Heart left ventricle (tissue), 13 donors: ENCODE data around the gene SETD3.

ENCODE experiments used
- POLR2A ChIP-seq, 2 donors: fragments of 450-650 bp; IDR thresholded peaks; one replicate each; pipeline ENCODE4 v1.6.1; 2017; ENCODE audit warnings: antibody characterized with exemption in 2 of 2, mild to moderate bottlenecking in 2 of 2, moderate library complexity in 2 of 2
- TF ChIP-seq, protein P1 (sequence below), 12 donors: fragments of 200-600 bp; sonication (generic) in 4 of 12; IDR thresholded peaks; one replicate each; pipeline versions ENCODE4 v1.5.0 to v1.8.0; 2018 to 2022; ENCODE audit warnings: antibody characterized with exemption in 12 of 12, mild to moderate bottlenecking in 5 of 12
- donor health status: ischemic (EF 13 %, LVEDD 7.1; RV severe dilation, severe dysfunction).
- donor health status: DM: no; HTN: yes; CAD: no.
- donor health status: DM: no; HTN: no; CAD: no.
- donor health status: ischemic (EF 25% LVEDD 6.9; RV normal size, moderate dysfunction).
- donor health status: ischemic (EF 25% LVEDD 5.7; RV mildly dilated, moderate dysfunction).
- donor health status: ischemic (EF 35%, LVEDD 5.7; RV mildly dilated, moderate dysfunction).
- donor health status: nonischemic (EF 11% LVEDD 7.7; RV severe dilation, severe dysfunction).
- donor health status: DM: yes; HTN: yes; CAD: no.
- donor health status: PGD.
- donor health status: ischemic (EF 29% LVEDD 5.4; RV normal size, mild dysfunction).
- donor health status: nonischemic (EF 23%, LVEDD 6.1; RV moderate dilation, normal function).

DNA sequence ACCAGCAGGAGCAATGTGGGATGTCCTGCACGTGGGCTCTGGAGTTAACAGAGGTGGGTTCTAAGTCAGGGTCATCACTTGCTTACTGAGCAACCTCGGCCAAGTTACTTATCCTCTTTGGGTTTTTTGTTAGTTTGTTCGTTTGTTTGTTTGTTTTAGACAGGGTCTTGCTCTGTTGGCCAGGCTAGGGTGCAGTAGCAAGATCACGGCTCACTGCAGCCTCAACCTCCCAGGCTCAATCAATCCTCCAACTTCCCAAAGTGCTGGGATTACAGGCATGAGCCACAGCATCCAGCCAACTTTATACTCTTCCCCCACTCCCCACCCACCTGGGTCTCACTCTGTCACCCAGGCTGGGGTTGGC, 78.4 kb downstream of the SETD3 start:
- TF ChIP-seq, protein P1, sequence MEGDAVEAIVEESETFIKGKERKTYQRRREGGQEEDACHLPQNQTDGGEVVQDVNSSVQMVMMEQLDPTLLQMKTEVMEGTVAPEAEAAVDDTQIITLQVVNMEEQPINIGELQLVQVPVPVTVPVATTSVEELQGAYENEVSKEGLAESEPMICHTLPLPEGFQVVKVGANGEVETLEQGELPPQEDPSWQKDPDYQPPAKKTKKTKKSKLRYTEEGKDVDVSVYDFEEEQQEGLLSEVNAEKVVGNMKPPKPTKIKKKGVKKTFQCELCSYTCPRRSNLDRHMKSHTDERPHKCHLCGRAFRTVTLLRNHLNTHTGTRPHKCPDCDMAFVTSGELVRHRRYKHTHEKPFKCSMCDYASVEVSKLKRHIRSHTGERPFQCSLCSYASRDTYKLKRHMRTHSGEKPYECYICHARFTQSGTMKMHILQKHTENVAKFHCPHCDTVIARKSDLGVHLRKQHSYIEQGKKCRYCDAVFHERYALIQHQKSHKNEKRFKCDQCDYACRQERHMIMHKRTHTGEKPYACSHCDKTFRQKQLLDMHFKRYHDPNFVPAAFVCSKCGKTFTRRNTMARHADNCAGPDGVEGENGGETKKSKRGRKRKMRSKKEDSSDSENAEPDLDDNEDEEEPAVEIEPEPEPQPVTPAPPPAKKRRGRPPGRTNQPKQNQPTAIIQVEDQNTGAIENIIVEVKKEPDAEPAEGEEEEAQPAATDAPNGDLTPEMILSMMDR (IDR thresholded peaks at IDR 0.05): no peak
- TF ChIP-seq POLR2A (IDR thresholded peaks at IDR 0.05): no peak
